ENCODE data around the gene CRB3. TPM values are rescaled to one million over a fixed set of nuclear protein-coding genes. Genes with fewer than 3 reads are reported as not detected.

The CRB3 gene
- total and polyA plus RNA-seq, 4 donors: 19.2 to 38.7 (median 28.9) TPM

DNA sequence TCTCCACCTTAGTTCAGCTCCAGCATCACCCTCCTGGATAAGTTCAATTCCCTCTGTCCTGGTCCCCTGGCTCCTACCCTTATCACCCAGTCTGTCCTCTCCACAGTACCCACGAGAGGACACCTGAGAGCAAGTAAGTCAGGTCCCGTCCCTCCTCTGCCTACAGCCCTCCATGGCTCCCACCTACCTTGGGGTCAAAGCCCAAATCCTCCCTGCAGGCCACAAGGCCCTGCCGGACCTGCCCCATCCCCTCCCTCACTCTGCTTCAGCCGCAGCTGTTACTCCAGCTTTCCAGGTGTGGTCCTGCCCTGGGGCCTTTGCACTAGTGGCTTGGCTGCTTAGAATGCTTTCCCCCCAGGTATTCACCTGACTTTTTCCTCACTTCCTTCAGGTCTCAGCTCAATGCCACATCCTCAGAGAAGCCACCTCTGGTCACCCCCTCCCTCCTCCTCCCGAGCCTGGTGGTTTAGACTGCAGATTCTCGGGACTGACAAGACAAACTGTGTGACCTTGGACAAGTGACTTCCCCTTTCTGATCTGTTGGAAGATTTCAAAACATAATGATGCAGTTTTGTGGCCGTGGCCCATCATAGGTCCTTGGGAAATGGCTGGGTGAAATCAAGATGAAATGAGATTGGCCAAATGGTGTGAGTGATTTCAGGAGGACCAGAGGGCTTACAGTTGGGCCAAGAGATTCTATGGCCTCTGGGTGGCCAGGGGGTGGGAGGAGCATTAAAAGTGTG is 34.4 kb downstream of the CRB3 start:
- Histone ChIP-seq H3K4me3 (ENCODE audit: low read depth in 1 of 3, low read length in 3 of 3) (no peak overlapping the region), H3K9me3 (ENCODE audit: control insufficient read depth in 4 of 4, low read length in 3 of 4) (no peaks in the 10 kb centered on the region), H3K4me1 (ENCODE audit: control insufficient read depth in 4 of 4, insufficient read depth in 4 of 4, low read length in 3 of 4) (peaks cover 0 to 8% (median 4%) of the 10 kb centered on the region in 4 donors), H3K27me3 (ENCODE audit: control insufficient read depth in 4 of 4, insufficient read depth in 4 of 4, low read length in 3 of 4) (peaks cover 0 to 3% (median 0%) of the 10 kb centered on the region in 4 donors), H3K36me3 (ENCODE audit: control insufficient read depth in 4 of 4, insufficient read depth in 3 of 4, low read depth in 1 of 4, low read length in 3 of 4) (no peaks in the 10 kb centered on the region), H3K27ac (ENCODE audit: low read depth in 1 of 2, low read length in 2 of 2) (no peak overlapping the region), H3K9ac (ENCODE audit: low read depth in 1 of 2, low read length in 2 of 2) (no peak overlapping the region)
- 77% methylated on average over 7 of the region's 7 CpGs for WGBS
- TF ChIP-seq, protein P1, sequence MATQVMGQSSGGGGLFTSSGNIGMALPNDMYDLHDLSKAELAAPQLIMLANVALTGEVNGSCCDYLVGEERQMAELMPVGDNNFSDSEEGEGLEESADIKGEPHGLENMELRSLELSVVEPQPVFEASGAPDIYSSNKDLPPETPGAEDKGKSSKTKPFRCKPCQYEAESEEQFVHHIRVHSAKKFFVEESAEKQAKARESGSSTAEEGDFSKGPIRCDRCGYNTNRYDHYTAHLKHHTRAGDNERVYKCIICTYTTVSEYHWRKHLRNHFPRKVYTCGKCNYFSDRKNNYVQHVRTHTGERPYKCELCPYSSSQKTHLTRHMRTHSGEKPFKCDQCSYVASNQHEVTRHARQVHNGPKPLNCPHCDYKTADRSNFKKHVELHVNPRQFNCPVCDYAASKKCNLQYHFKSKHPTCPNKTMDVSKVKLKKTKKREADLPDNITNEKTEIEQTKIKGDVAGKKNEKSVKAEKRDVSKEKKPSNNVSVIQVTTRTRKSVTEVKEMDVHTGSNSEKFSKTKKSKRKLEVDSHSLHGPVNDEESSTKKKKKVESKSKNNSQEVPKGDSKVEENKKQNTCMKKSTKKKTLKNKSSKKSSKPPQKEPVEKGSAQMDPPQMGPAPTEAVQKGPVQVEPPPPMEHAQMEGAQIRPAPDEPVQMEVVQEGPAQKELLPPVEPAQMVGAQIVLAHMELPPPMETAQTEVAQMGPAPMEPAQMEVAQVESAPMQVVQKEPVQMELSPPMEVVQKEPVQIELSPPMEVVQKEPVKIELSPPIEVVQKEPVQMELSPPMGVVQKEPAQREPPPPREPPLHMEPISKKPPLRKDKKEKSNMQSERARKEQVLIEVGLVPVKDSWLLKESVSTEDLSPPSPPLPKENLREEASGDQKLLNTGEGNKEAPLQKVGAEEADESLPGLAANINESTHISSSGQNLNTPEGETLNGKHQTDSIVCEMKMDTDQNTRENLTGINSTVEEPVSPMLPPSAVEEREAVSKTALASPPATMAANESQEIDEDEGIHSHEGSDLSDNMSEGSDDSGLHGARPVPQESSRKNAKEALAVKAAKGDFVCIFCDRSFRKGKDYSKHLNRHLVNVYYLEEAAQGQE (IDR thresholded peaks at IDR 0.05): no peak
- no peak for DNase-seq (ENCODE audit: low spot score)

- Histone ChIP-seq H3K27ac (ENCODE audit: low read depth in 1 of 2, low read length in 2 of 2) (no peak overlapping the region), H3K4me1 (ENCODE audit: control insufficient read depth in 4 of 4, insufficient read depth in 4 of 4, low read length in 3 of 4) (peaks cover 0 to 8% (median 4%) of the 10 kb centered on the region in 4 donors), H3K4me3 (ENCODE audit: low read depth in 1 of 3, low read length in 3 of 3) (no peak overlapping the region), H3K9ac (ENCODE audit: low read depth in 1 of 2, low read length in 2 of 2) (no peak overlapping the region), H3K27me3 (ENCODE audit: control insufficient read depth in 4 of 4, insufficient read depth in 4 of 4, low read length in 3 of 4) (peaks cover 0 to 3% (median 0%) of the 10 kb centered on the region in 4 donors), H3K36me3 (ENCODE audit: control insufficient read depth in 4 of 4, insufficient read depth in 3 of 4, low read depth in 1 of 4, low read length in 3 of 4) (no peaks in the 10 kb centered on the region), H3K9me3 (ENCODE audit: control insufficient read depth in 4 of 4, low read length in 3 of 4) (no peaks in the 10 kb centered on the region)
- no peak for TF ChIP-seq FOXA2 (IDR thresholded peaks at IDR 0.05)
- no peak for TF ChIP-seq RXRA (IDR thresholded peaks at IDR 0.05)
- TF ChIP-seq MAX (IDR thresholded peaks at IDR 0.05): no peak
- no peak for TF ChIP-seq JUND (IDR thresholded peaks at IDR 0.05)
- TF ChIP-seq, protein P2, sequence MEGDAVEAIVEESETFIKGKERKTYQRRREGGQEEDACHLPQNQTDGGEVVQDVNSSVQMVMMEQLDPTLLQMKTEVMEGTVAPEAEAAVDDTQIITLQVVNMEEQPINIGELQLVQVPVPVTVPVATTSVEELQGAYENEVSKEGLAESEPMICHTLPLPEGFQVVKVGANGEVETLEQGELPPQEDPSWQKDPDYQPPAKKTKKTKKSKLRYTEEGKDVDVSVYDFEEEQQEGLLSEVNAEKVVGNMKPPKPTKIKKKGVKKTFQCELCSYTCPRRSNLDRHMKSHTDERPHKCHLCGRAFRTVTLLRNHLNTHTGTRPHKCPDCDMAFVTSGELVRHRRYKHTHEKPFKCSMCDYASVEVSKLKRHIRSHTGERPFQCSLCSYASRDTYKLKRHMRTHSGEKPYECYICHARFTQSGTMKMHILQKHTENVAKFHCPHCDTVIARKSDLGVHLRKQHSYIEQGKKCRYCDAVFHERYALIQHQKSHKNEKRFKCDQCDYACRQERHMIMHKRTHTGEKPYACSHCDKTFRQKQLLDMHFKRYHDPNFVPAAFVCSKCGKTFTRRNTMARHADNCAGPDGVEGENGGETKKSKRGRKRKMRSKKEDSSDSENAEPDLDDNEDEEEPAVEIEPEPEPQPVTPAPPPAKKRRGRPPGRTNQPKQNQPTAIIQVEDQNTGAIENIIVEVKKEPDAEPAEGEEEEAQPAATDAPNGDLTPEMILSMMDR (IDR thresholded peaks at IDR 0.05; ENCODE audit: low read depth, low read length, missing input control): no peak
- no peak for TF ChIP-seq HNF4A (conservative IDR thresholded peaks at IDR 0.05)
- no peak for TF ChIP-seq TAF1 (conservative IDR thresholded peaks at IDR 0.05)
- no peak for TF ChIP-seq YY1 (IDR thresholded peaks at IDR 0.05)
- DNase-seq (ENCODE audit: low spot score): no peak
- WGBS: 71% methylated on average over 17 of the region's 17 CpGs
These were observed 35.1 kb downstream of the CRB3 start for GRCh38 chr19:6499052-6499790.

Data from liver (tissue), 9 donors.